DND-41 (cell line): ENCODE measurements around the gene COL13A1.

ENCODE experiments used
- CTCF ChIP-seq: IDR thresholded peaks from 2 replicates; pipeline ENCODE4 v1.5.1; 2012; ENCODE audit warnings: borderline replicate concordance, low read length, moderate library complexity, mild to moderate bottlenecking; ENCODE audit not compliant: poor library complexity, severe bottlenecking; ENCODE audit errors: extremely low read depth
- EZH2 ChIP-seq: IDR thresholded peaks from 3 replicates; pipeline ENCODE4 v1.6.1; 2012; ENCODE audit warnings: borderline replicate concordance, low read depth, mild to moderate bottlenecking, moderate library complexity, low read length, inconsistent platforms; ENCODE audit not compliant: severe bottlenecking

DNA sequence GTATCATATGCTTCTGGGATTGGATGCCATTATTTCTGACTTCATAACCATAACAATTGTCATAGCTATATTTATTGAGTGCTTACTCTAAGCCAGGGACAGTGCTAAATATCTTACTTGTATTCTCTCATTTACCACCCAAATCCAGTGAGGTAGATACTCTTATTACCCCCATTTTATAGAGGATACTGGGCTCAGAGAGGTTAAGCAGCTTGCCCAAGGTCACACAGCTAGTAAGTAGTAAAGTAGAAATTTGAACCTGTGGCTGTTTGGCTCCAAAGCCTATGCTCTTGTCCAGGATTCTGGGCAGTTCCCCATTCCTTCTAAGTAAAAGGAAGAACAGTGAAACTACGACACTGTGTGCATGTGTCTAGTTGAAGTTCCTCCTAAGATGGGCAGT, 56.5 kb downstream of the COL13A1 start:
- TF ChIP-seq EZH2 (no peak), CTCF (no peak)
